HT-29 (cell line): ENCODE data around the gene B4GALNT1. TPM values are rescaled to one million over a fixed set of nuclear protein-coding genes. Genes with fewer than 3 reads are reported as not detected.
"Not testable (repeated sequence)": the region's sequence is repeated elsewhere in the genome, so short reads cannot be mapped to it uniquely, and the experiment has no call there.

ENCODE experiments used
- DNase-seq: peaks from one replicate; pipeline ENCODE4 v3.0.0-alpha.2; 2015; ENCODE audit warnings: low spot score
- total RNA-seq: library from RNA; depleted of rRNA; stranded (reverse); fragments of >200 nt; shearing (Covaris generic); gene quantifications from 2 replicates; pipeline ENCODE4 v1.2.3, GENCODE V29; 2014

The B4GALNT1 gene
- total RNA-seq, 1 experiment from 2014 or later, result 3.1 TPM

DNA sequence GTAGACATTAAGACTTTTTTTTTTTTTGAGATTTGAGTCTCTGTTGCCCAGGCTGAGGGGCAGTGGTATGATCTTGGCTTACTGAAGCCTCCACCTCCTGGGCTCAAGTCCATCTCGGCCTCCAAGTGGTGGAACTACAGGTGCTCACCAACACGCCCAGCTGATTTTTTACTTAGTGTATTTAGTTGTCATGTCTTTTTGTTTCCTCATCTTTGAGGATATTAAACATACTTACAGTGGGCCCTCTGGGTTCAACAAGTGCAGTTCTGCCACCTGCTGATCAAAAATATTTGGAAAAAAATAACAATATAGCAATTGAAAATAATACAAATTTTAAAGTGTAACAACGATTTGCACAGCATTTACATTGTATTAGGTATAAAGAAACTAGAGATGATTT, 4.4 kb upstream of the B4GALNT1 start:
- DNase-seq, result no peak

DNA sequence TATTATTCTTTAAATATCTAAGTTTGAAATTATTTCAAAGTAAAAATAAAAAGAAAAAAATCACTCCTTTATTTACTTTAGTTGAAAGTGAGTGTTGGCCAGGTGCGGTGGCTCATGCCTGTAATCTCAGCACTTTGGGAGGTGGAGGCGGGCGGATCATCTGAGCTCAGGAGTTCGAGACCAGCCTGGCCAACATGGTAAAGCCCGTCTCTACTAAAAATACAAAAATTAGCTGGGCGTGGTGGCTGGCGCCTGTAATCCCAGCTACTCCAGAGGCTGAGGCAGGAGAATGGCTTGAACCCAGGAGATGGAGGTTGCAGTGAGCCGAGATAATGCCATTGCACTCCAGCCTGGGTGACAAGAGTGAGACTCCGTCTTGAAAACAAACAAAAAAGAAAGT, 3.7 kb upstream of the B4GALNT1 start:
- not testable (repeated sequence) for DNase-seq

DNA sequence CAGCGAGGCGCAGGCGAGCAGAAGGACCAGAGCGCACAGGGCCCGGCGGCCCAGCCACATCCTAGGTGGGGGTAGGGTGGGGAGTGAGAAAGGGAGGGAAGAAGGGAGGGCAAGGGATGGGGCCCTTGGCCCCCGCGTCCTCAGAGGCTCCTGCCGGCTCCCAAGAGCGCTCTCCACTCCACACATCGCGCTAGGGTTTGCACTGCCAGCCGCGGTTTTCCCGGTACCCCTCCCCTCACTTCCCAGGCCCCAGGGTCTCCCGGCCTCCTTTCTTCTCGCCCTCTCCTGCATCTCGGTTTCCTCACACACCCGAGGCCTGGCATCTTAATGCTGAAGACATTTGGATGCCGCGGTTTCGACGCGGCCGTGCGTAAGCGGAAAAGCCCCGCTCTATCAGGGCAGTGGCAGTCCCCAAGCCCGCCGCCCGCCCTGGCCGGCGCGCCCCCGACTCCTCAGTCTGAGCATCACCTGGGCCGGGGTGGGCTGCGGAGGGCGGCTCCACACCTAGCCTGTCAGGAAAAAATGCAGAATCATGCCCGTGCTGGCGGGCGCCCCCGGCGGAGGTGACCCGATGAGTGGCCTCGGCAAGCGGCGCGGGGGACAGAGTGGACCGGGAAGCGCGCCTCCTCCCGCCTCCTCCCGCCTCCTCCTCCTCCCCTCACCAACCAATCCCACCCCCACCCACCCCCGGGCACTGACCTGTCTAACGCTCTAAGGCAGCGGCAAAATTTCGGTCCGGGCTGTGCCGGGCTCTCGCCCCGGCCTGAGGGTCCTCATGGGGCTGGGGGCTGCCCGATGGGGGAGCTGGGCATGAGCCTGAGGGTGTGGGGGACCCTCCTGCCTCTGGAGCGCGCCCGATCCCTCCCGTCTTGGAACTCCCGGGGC, 686 bp downstream of the B4GALNT1 start:
- no peak for DNase-seq

DNA sequence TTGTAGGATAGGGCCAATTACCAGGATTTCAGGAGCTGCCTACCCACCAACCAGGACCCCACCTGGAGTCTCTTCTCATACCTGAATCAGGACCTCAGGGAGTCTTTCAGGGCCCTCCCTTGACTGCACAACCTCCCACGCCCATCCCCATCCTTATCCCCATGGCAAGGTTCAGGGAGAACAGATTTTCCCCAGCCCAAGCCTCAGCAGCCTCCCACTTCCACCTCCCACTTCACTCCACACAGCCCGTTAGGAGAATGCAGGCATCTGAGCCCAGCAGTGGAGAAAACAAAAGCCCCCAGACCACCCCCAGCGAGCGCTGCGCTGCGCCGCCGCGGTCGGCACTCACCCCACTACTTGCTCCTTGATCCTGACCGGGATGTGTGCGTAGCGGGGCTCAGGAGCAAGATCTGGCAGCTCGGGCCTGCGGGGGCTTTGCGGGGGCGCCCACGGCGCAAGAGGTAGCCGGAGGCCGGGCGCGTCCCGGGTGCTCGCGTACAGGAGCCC, 1.4 kb downstream of the B4GALNT1 start:
- no peak for DNase-seq

DNA sequence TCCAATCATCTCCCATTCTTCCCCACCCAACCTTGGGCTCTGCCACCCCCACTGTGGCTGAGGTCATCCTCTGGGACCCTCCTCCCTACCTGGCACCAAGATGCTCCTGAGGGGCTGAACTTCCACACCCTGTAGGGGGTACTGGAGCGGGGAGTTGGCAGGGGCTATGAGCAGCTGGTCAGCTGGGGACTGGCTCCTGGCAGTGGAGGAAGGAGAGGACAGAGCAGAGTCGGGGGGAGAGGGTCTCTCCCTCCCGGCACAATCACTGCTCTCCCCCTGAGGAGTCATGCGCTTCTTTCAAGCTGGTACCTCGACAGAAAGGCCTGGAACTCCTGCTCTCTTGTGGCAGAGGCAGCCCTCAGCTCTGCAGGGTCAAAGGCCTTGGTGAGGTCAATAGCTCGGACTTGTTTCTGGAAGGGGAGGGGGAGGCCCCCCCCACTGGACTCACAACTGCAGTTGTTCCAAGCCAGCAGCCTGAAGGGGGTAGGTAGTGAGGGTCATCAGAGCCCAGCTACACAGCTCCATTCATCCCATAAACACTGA, 2.0 kb downstream of the B4GALNT1 start:
- DNase-seq, result no peak

DNA sequence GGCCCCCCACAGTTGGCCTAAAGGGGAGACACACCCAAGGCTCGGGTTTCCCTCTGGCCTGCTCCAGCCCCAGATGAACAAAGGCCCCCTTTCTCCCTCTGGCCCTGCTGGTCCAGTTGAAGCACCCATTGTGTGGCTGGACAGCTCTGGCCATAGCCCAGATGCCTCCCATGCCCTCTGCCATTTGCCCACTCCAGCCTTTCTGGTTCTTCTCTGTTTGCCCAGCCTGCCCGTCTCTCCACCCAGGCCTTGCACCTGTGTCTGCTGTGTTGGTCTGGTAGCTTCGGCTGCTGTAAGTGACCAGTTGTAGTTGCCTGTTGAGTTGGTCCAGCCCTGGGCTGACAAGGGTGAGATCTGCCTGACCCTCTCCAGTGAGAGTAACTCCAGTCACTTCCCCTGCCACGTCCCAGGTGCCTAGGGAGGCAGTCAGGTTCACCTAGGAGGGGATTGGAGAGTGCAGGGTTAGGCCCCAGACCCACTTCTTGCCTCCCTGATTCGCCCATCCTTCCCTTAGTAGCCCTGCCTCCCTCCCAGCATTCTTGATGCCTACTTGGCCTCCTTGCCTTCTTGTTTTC, 3.0 kb downstream of the B4GALNT1 start:
- DNase-seq, result no peak

DNA sequence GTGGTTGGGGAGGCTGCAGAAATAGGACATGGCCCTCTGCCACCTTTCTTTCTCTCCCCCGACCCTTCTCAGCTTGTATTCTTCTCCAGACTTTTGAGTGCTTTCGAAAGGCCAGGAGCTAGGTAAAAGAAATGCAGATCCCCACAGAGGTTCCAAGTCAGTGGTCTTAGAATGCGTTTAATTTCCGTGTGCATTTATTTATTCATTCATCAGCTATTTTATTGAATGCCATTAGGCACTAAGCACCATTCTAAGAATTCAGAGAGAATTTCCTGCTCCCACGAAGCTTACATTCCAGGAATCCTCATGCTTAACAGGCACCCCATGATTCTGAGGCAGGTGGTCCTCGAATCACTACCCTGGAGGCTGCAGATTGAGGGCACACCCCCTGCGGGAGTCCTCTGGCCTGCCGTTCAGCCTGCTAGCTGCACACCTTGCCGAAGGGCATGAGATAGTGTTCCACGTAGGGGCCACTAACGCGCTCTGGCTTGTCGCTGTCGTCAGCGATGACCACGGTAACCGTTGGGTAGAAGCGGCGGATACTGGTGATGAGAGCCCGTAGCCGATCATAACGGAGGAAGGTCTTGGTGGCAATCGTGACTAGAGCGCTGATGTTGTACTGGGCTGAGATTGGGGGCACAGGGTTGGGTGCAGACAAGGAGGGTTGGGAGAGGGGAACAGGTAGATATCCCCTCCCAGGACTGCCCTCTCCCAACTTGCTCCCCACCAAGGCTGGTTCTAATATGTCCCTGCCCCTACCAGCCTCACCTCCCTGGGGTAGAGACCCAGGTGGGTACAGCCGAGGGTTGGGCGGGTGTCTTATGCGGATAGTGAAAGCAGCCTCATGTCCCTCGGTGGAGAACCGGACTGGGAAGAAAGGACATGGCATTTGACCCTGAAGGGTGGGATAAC, 4.5 kb downstream of the B4GALNT1 start:
- DNase-seq, result no peak

DNA sequence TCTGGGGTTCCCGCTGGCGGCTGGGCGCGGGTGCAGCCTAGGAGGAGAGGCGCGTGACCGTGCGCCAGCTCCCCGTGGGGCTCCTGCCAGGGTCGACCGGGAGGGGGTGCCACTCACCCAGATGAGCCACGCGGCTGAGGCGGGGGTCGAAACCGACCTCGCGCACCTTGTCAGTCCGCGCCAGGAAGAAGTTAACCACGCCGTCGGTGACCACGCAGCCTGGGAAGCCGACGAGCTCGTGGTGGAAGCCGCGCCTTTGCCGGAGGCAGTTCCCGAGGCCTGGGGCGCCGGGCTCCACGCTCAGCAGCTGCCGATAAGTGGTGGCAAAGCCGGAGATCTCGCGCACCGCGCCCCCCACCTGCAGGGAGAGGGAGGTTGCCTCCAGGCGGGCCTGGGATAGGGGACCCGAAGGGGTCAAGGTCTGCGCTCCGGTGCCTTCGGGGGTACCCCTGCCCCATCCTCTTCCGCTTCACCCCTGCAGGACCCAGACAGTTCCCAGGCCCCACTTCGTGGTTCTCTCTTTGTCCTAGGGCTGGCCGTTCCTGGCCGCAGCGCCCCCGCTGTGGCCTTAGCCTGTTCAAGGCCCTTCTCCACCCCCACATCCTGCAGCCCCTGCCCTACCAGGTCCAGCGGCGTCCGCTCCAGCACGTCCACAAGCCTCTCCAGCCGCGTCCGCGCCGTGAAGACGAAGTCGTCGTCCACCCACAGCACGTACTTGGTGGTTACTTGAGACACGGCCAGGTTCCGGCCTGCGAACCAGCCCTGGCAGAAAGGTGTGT, 5.3 kb downstream of the B4GALNT1 start:
- DNase-seq, result no peak

DNA sequence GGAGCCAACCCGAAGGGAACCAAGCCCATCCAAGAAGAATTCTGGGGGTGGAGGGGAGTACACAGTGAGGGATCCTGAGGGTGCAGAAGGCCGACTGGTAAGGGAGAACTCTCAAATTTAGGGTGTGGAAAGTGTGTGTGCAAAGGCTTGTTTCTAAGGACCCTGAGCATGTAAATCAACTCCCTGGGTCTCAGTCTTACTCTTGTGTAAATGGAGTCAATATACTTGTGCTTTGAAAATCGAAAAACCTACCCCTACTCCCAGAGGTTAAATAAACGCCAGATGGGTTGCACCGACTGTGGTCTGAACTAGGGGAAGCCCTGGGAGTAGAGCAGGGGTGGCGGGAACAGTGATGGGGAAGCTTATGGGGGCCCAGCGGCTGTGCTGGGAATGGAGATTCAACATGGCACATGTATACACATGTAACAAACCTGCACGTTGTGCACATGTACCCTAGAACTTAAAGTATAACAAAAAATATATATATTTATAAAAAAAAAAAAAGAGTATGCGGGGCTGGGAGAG, 6.0 kb downstream of the B4GALNT1 start:
- DNase-seq, result no peak

DNA sequence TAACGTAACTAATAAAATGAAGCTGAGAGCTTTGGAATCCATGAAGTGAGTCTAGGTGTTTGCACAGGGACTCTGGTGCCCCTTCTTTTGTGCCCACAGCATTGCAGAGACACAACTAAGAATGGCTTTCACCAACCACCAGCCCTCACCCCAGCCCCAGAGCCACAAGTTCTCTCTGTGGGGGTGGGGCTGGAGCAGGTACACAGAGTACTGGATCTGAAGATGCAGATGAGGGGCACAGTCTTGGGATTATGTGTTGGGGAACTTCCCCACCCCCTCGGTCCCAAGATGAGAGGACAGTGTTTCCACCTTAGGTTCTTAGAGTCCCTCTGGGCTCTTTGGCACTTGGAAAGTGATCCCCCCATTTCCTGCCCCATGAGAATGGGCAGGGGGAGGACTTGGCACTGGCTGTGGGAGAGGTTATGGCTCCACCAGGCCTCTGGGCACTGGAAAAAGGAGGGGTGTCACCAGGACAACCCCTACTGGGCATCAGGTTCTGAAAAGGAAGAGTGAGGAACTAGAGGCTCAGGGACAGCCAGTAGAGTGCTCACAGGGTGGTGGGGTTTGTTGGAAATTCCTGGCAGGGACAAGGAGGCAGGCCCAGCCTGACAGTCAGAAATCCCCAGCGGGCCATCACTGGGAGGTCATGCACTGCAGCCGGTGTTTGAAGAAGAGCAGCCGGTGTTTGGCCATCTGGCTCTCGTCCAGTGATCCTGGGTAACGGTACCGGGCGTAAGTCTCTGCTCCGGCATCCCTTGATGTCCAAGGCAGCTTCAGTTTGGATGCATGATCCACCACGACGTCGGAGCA, 6.7 kb downstream of the B4GALNT1 start:
- DNase-seq, result no peak

DNA sequence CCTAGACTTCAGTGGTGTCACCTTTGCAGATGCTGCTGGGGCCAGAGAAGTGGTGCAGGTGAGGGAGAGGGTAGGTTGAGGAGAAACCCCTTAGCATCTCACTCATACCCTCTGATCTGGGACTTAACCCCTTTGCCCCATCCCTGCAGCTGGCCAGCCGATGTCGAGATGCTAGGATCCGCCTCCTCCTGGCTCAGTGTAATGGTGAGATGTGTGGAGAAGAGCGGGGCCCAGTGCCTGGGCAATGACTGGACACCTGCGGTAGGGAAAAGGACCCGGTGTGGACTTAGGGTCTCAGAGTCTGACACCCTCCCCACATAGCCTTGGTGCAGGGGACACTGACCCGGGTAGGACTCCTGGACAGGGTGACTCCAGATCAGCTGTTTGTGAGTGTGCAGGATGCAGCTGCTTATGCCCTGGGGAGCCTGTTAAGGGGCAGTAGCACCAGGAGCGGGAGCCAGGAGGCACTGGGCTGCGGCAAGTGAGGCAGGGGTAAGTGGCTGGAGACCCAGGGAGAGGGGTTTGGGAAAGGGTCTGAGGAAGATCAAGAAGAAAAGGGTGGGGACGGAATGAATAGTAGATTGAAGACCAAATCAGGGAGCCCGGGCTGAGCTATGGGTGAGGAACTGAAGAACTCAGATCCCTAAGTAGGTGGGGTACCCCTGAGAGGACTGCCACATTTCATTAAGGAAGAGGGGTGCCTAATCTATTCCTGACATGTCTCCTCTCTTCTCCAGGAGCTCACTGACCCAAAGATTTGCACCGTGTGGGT, 7.6 kb downstream of the B4GALNT1 start:
- no peak for DNase-seq

DNA sequence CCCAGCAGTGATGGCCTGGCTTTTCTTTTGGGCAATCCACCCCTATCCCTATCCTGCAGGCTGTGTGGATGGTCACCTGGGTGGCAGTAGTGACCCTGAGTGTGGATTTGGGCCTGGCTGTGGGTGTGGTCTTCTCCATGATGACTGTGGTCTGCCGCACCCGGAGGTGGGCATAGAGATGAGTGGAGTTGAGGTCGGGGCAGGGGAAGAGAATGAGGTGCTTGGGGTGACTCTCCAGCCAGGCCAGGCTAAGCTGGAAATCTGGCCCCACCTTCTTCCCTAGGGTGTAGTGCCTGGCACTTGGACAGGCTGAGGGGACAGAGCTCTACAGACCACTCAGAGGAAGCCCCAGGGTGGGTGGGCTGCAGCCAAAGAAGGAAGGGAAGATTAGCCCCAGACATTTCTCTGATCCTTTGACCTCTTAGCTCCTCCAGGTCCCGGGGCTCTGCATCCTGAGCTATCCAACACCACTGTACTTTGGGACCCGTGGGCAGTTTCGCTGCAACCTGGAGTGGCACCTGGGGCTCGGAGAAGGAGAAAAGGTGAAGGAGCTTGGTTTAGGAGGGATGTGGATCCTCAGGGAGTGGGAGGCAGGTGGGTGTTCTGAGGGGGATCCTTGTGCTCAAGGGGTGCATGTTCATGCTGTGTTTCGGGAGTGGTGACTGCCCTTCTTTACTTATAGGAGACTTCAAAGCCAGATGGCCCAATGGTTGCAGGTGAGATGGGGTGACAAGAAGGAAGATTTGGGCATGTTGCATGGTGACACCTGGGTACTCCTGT, 8.4 kb downstream of the B4GALNT1 start:
- DNase-seq, result no peak

DNA sequence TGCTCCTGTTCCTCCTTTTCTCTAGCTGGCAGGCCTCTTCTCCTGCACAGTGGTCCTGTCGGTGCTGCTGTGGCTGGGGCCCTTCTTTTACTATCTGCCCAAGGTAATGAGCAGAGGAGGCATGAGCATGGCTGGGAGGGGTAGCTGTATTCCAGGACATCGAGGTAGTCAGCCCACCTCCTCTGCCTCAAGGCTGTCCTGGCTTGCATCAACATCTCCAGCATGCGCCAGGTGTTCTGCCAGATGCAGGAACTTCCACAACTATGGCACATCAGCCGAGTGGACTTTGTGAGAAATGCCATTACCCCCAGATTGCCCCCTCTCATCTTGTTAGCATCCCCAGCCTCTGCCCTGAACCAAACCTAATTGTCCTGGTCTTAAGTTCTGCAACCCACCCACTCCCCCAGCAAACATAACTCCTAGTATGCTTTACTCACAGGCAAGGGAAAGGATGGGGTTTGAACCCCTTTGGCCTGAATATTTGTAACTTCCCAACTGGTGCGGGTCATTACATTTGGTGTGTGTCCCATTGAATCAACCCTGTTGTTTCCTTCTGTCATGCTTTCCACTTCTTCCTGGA, 9.1 kb downstream of the B4GALNT1 start:
- no peak for DNase-seq

DNA sequence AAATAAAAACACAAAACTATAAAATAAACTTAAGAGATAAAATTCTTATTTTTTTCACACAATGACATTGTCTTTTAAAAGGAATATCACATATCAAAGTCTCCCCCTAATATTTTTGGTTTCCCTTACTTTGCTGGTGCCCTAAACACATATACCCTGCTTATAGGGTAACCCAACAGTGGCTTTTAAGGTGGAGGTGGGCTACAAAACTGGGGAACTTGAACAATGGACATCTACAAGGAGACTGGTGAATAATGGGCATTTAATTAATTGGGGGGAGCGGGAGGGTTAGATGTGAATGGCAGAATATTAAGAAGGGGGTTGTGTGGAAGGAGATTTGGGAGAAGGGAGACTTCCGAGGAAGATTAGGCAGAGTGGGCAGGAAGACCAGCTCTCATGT, 9.6 kb downstream of the B4GALNT1 start:
- no peak for DNase-seq

DNA sequence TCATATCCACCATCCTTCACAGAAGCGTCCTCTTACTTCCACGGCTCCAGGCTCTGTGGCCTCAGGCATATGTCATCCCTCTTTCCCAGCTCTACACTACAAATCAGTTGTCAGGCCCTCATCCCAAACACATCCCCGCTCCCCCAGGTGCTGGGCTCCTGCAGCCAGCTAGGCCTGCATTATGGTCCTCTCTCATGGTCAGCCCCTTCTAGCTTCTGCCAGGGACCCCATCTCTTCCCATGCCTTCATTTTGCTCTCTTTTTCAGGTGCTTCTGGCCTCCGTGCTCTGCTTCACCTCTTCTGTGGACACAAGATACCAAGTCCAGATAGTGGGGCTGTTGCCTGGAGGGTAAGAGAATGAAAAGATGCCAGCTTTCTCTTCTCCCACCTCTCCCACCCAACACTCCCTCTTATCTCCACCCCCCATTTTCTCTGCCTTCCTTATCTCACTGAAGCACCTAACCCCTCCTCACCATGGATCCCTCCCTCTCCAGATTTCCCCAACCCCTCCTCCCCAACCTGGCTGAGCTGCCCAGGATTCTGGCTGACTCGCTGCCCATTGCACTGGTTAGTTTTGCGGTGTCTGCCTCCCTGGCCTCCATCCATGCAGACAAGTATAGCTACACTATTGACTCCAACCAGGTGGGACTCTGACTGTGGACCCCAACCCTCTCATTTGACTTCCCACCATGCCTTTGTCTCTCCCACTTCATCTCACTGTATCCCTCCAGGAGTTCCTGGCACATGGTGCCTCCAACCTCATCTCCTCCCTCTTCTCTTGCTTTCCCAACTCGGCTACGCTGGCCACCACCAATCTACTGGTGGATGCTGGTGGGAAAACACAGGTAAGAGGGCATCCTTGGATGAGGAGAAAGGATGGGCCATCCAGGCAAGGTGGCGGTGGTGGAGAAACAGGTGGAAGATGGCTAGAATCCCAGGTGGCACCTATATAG, 10.4 kb downstream of the B4GALNT1 start:
- DNase-seq, result no peak

DNA sequence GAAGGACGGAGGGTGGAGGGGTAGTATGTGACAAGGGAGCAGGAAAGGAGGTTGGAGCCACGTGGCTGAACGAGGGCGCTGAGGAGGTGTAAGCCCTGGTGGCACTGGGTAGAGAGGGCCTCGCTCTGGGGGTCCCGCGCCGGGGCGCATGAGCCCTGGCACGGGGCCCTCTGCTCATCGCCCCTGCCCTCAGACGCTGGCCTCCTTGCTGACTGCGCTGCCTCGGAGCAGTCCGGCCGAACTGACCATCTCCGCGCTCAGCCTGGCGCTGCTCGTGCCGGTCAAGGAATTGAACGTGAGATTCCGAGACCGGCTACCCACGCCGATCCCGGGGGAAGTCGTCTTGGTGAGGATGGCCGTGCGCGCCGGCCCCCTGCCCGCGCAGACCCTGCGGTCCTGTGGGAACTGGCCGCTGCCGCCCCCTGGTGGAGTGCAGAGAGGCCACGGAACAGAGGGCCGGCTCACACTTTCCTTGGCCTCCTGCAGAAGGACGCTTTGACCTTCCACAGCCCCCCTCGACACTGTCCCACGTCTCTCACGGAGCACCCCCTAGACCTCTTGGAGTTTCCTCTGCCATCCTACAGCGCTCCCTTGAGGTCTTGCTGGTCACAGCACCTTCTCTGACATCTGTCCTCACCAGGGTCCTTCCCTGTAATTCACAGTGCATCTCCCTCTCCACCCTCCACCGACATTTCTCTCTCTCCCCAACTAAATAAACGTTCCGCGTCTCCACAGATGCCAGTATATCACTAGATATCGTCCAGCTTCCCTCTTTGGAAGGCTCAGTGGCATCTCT, 11.3 kb downstream of the B4GALNT1 start:
- peak; percentile 23 for DNase-seq
